ENCODE measurements around the gene PROSER2. TPM values are rescaled to one million over a fixed set of nuclear protein-coding genes. Genes with fewer than 3 reads are reported as not detected.

PROSER2 gene
- total and polyA plus RNA-seq, 2 of the 13 experiments (the other 11 are each of a cell fraction or from before 2014, with no cell fraction given): 6.9 to 7.7 TPM

GRCh38 chr10:11898372-11899066, 75.4 kb downstream of the PROSER2 start (continued):
- peak; percentile 94 for TF ChIP-seq ATF2 (CRISPR knock-in tag; IDR thresholded peaks at IDR 0.05)
- no peak for TF ChIP-seq CENPT (CRISPR knock-in tag; IDR thresholded peaks at IDR 0.05; ENCODE audit: low read depth)
- TF ChIP-seq MYPOP (CRISPR knock-in tag; IDR thresholded peaks at IDR 0.05): 0 out of 2 replicates have a peak, but pooled peaks have one; percentile 28
- no peak for TF ChIP-seq MBNL3 (CRISPR knock-in tag; conservative IDR thresholded peaks at IDR 0.05)
- TF ChIP-seq ZHX2 (IDR thresholded peaks at IDR 0.05; ENCODE audit: low read depth): no peak
- TF ChIP-seq ZHX2 (CRISPR knock-in tag; IDR thresholded peaks at IDR 0.05; ENCODE audit: borderline replicate concordance): no peak
- no peak for TF ChIP-seq ZC3H13 (CRISPR knock-in tag; IDR thresholded peaks at IDR 0.05)
- no peak for TF ChIP-seq ZNF841 (CRISPR knock-in tag; IDR thresholded peaks at IDR 0.05; ENCODE audit: borderline replicate concordance)
- no peak for TF ChIP-seq THRA (CRISPR knock-in tag; IDR thresholded peaks at IDR 0.05; ENCODE audit: borderline replicate concordance)
- peak; percentile 54; the same call in 1 of the 2 replicates for TF ChIP-seq ARID5B (CRISPR knock-in tag; IDR thresholded peaks at IDR 0.05)
- no peak for TF ChIP-seq SRY (CRISPR knock-in tag; IDR thresholded peaks at IDR 0.05)
- TF ChIP-seq HNF4A (CRISPR knock-in tag; IDR thresholded peaks at IDR 0.05): peak; percentile 47

Data from HepG2 (cell line).